GM12873 (cell line): ENCODE results near the gene GATB.

Experiments used
- TF ChIP-seq, protein P1 (sequence below): IDR thresholded peaks from 2 replicates; pipeline ENCODE4 v1.5.1; 2012; ENCODE audit warnings: low read depth, mild to moderate bottlenecking, moderate library complexity, low read length, control low read depth; ENCODE audit not compliant: insufficient read depth; ENCODE audit errors: missing control alignments

Gene GATB

DNA sequence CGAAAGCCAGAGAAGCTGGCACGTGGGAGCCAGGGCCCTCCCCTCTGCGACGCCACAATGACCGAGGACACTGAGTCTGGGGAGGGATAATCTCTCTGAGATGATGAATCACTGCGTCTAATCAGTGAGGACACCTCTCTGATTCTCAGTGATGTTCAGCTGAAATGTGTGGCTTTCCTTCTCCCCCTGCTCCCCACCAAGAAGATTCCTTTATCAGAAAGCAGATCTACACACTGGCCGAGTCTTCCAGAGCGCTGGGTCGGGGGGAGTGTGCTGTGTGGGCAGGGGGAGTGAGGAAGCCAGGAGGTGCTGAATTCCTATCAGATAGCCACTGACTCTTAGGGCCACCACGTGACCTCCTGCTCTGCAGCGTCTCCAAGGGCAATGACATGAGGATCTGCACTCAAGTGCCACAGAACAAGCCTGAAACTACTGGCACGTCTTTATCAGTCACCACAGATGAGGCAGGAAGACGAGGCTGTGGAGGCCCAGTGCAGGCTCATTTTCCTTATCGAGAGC is 89.2 kb downstream of the GATB start:
- TF ChIP-seq, protein P1, sequence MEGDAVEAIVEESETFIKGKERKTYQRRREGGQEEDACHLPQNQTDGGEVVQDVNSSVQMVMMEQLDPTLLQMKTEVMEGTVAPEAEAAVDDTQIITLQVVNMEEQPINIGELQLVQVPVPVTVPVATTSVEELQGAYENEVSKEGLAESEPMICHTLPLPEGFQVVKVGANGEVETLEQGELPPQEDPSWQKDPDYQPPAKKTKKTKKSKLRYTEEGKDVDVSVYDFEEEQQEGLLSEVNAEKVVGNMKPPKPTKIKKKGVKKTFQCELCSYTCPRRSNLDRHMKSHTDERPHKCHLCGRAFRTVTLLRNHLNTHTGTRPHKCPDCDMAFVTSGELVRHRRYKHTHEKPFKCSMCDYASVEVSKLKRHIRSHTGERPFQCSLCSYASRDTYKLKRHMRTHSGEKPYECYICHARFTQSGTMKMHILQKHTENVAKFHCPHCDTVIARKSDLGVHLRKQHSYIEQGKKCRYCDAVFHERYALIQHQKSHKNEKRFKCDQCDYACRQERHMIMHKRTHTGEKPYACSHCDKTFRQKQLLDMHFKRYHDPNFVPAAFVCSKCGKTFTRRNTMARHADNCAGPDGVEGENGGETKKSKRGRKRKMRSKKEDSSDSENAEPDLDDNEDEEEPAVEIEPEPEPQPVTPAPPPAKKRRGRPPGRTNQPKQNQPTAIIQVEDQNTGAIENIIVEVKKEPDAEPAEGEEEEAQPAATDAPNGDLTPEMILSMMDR: no peak

DNA sequence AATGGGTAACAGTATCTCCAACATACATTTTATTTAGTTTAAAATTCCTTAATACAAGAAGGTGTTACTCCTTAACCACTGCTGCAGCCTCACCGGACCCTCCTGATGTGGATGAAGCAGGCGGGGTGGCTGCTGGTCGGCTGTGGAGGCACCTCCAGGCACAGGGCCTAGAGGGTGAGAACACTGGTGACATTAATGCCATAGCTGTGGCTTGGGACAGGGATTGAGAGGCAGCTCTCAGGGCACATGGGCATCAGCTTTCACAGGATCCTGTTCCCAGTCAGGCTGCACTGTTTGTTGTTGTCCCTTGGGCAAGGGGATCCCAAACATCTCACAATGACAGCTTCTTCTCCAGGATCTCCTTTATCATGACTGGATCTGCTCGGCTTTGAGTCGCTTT is 90.0 kb downstream of the GATB start:
- TF ChIP-seq, protein P1: no peak

DNA sequence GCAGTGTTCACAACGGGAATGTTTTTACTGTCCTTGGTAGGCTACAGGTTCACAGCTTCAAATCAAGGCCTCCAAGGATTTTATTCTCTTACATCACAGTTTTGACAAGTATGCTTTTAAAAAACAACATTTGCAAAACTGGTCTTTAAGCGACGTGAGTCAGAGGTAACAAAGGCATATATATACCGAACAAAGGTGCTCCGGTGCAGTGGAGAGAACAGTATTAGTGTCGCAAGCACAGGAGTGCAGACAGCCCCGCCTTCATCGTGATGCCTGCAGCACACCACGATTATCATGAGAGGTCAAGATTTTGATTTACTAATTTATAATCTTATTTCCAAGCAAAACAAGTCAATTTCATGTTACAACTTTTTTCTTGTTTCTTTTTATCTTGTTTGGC is 90.8 kb downstream of the GATB start:
- TF ChIP-seq, protein P1: no peak

DNA sequence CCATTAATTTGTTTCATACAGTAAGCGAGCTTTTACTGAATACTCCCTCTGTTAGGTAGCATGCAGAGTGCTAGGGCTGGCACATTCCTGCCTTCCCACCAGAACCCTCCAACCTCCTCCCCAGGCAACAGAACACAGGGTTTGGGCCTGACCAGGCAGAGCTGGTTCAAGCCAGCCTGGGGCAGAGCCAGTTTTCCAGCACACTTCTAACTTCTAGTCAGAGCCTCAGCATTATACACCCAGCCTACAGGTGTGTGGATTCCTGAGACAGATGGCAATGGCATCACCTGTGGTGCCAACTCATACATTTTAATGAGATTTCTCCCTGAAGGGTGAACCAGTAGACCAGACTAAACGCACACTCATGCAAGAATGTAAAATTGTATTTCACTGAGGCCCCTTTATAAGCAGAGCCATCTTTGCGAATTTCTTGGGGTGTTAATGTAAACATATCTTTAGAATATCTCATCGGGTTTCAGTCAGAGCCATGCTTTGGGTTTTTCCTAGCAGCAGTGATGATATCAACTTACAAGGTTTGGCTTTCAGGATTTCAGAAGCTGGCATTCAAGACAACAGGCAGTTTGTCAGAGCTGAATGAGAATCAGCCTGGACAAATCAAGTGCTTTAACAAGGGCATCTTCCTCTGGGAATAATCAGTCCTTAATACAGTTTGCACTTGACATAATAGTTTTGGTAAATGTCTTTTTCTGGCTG is 92.0 kb downstream of the GATB start:
- TF ChIP-seq, protein P1: no peak

DNA sequence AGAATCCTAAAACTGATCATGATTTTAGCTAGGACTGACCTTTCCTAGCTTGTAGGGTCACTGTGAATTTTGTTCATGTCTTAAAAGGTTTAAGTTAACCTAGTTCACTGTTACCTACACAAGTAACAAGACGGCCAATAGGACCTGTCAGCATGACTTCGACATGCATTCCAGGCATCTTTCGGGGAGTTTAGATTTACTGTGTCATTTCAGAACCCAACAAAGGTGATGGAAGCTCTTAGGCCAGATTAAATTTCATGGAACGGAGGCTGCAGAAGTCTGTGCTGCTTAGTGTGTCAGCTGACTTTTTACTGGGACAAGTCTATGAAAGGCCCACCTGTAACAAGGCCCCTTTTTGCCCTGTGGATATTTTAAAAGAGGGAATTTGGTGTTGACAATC is 93.1 kb downstream of the GATB start:
- TF ChIP-seq, protein P1: no peak

DNA sequence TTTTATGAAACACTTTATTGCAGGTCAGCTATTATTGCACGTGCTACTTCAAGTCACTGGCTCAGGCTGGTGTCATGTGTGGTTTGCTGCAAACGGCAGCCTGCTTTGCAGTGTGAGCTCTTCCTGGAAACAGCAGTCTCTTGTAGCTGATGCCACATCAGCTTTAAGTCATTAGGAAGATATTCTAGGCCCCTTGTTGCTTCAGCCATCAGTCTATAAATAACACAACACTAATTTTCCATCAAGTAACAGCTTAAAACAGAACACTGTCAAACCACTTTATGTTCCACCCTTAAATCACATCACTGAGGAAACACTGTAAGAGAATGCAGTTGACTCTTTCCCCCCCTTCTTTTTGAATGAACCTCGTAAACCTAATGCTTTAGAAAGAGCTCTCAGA is 93.8 kb downstream of the GATB start:
- TF ChIP-seq, protein P1: no peak

DNA sequence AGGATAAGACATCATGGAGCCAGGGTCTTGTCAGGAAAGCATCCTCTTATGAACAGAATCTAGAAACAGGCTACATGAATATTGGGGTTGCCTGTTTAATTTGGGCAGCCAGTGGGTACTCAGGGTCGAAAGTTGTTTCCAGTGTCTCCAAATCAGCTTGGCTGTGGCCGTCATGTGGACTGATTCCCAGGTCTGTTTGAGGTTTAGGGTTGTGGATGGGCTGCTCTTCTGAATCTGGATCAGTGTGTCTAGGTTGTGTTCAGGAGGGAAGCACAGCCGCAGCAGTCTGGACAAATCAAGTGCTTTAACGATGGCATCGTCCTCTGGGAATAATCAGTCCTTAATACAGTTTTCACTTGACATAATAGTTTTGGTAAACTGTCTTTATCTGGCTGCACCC is 94.3 kb downstream of the GATB start:
- TF ChIP-seq, protein P1: no peak
